Right lobe of liver (tissue), 6 donors: ENCODE results near the gene GTF2A1. TPM values are rescaled to one million over a fixed set of nuclear protein-coding genes. Genes with fewer than 3 reads are reported as not detected.

Source experiments
- ATAC-seq, 4 donors: fragments of 200-7000 bp; cut with Tn5 transposase; one replicate each; pipeline ENCODE4 v1.9.1; 2020; ENCODE audit warnings: mild to moderate bottlenecking in 4 of 4, moderate library complexity in 4 of 4
- DNase-seq, 3 donors: peaks; one replicate each; pipeline ENCODE4 v3.0.0-alpha.2; 2020
- H3K27ac ChIP-seq, 3 donors: fragments of 200-600 bp; one replicate each; pipeline ENCODE4 v1.8.0; 2022
- H3K27me3 ChIP-seq, 2 donors: fragments of 200-600 bp; one replicate each; pipeline ENCODE4 v1.8.0; 2022
- H3K36me3 ChIP-seq, 4 donors: fragments of 200-600 bp; sonication (generic) in 1 of 4; one replicate each; pipeline versions ENCODE4 v1.5.1 to v1.8.0; 2017 to 2022; ENCODE audit warnings: control low read depth in 1 of 4
- H3K4me1 ChIP-seq, 4 donors: fragments of 200-600 bp; sonication (generic) in 1 of 4; one replicate each; pipeline versions ENCODE4 v1.5.1 to v1.8.0; 2017 to 2022; ENCODE audit warnings: control low read depth in 1 of 4
- H3K4me3 ChIP-seq, 3 donors: fragments of 200-600 bp; one replicate each; pipeline ENCODE4 v1.8.0; 2022
- H3K9me3 ChIP-seq, 4 donors: fragments of 200-600 bp; sonication (generic) in 1 of 4; one replicate each; pipeline versions ENCODE4 v1.5.1 to v1.8.0; 2017 to 2022; ENCODE audit warnings: control low read depth in 1 of 4
- CTCF ChIP-seq, 4 donors: fragments of 200-600 bp in 3 of 4; fragments of 450-650 bp in 1 of 4; IDR thresholded peaks; one replicate each; pipeline versions ENCODE4 v1.5.1 to v1.8.0; 2016 to 2022; ENCODE audit warnings: antibody characterized with exemption in 4 of 4, mild to moderate bottlenecking in 2 of 4
- POLR2A ChIP-seq: fragments of 450-650 bp; IDR thresholded peaks from one replicate; pipeline ENCODE4 v1.6.1; 2017; ENCODE audit warnings: antibody characterized with exemption, mild to moderate bottlenecking
- WGBS: methylation state at CpG from one replicate; pipeline ENCODE4 v1.1.6; 2018; ENCODE audit warnings: low coverage, low lambda C conversion rate; ENCODE audit not compliant: insufficient coverage; ENCODE audit errors: missing lambda C conversion rate; 5-methylcytosine and 5-hydroxymethylcytosine counted together
- intact Hi-C, 2 donors: fragments of 100-400 bp; cut with DNase I; formaldehyde crosslinking; loops; one replicate each; pipeline versions ENCODE4 v1.11.2 to v1.14.1; 2022
- total RNA-seq, 6 experiments: library from RNA; depleted of rRNA in 2 of 6; stranded (reverse); fragments of >200 nt in 2 of 6; fragmentation: NEBNext Ultra II Directional in 3 of 6; extraction: Animal tissue kit (Norgen Biotek cat#: 25700) in 3 of 6; gene quantifications; one replicate each; pipeline versions ENCODE4 v1.1.0 to v1.2.4, GENCODE V29; 2016 to 2023
- donor health status: DM: no; HTN: yes; CAD: no.
- donor health status: DM: no; HTN: no; CAD: no.
- donor health status: DM: no; HTN: no; CAD: no.
- donor health status: DM: no; HTN: yes; CAD: no.
- donor health status: DM: no; HTN: yes; CAD: no.

GTF2A1 gene
- total RNA-seq, 6 experiments from 2014 or later: 11.0 to 16.8 (median 12.9) TPM

- H3K36me3 ChIP-seq: no peaks in the 10 kb centered on the region
- peak; percentile 6 to 69 (median 55) for ATAC-seq
- intact Hi-C loops: loop anchor here in 1 of 2 donors (10.0 kb wide), 1 partner anchor 166 kb away; no protein-coding TSS in a partner anchor
Measured at GRCh38 chr14:81161088-81161487, 59.7 kb downstream of the GTF2A1 start.

GRCh38 chr14:81157431-81157830 lies 63.3 kb downstream of the GTF2A1 start:
- H3K36me3 ChIP-seq: no peaks in the 10 kb centered on the region
- H3K4me1 ChIP-seq: peaks cover 0 to 10% (median 0%) of the 10 kb centered on the region in 4 donors
- H3K9me3 ChIP-seq: no peaks in the 10 kb centered on the region
- no peak overlapping the region for H3K27ac ChIP-seq
- 72% methylated on average over 1 of the region's 1 CpG for WGBS
- no peak for ATAC-seq
- intact Hi-C loops: no loop called here
- H3K27me3 ChIP-seq: no peaks in the 10 kb centered on the region
- no peak for DNase-seq
- no peak overlapping the region for H3K4me3 ChIP-seq
- TF ChIP-seq CTCF (IDR thresholded peaks at IDR 0.05) (no peak), POLR2A (no peak)

More at GRCh38 chr14:81161088-81161487, 59.7 kb downstream of the GTF2A1 start:
- Histone ChIP-seq H3K27ac (no peak overlapping the region), H3K4me1 (peaks cover 0 to 26% (median 0%) of the 10 kb centered on the region in 4 donors), H3K27me3 (no peaks in the 10 kb centered on the region), H3K9me3 (no peaks in the 10 kb centered on the region), H3K4me3 (no peak overlapping the region)
- TF ChIP-seq POLR2A: no peak
- no peak for TF ChIP-seq CTCF (IDR thresholded peaks at IDR 0.05)
- peak in 1 of 3 donors; percentile 61 for DNase-seq
- WGBS: 68% methylated on average over 5 of the region's 7 CpGs

GRCh38 chr14:81153187-81153586 lies 67.6 kb downstream of the GTF2A1 start:
- no peak overlapping the region for H3K27ac ChIP-seq
- 79% methylated on average over 1 of the region's 1 CpG for WGBS
- H3K27me3 ChIP-seq: no peaks in the 10 kb centered on the region
- no peak overlapping the region for H3K4me3 ChIP-seq
- DNase-seq (no peak), ATAC-seq (no peak)
- peaks cover 0 to 12% (median 0%) of the 10 kb centered on the region in 4 donors for H3K4me1 ChIP-seq
- intact Hi-C loops: no loop called here
- H3K9me3 ChIP-seq: no peaks in the 10 kb centered on the region
- no peaks in the 10 kb centered on the region for H3K36me3 ChIP-seq
- no peak for TF ChIP-seq POLR2A
- no peak for TF ChIP-seq CTCF (IDR thresholded peaks at IDR 0.05)

- DNase-seq (no peak), ATAC-seq (peak; percentile 64 to 77 (median 70))
- H3K27me3 ChIP-seq: no peaks in the 10 kb centered on the region
- intact Hi-C loops: no loop called here
- H3K27ac ChIP-seq: peak overlapping the region in 1 of 3 donors; percentile 22
- no peaks in the 10 kb centered on the region for H3K36me3 ChIP-seq
- TF ChIP-seq POLR2A (no peak), CTCF (IDR thresholded peaks at IDR 0.05) (no peak)
- WGBS: 23% methylated on average over 4 of the region's 4 CpGs
- no peak overlapping the region for H3K4me3 ChIP-seq
- no peaks in the 10 kb centered on the region for H3K9me3 ChIP-seq
- H3K4me1 ChIP-seq: peaks cover 0 to 28% (median 3%) of the 10 kb centered on the region in 4 donors
Measured at GRCh38 chr14:81148635-81149034, 72.1 kb downstream of the GTF2A1 start.
